Activated T-helper 1 cell treated with anti-CD3 and anti-CD28 coated beads, Interleukin-12 subunit alpha, Interleukin-12 subunit beta, Interleukin-2, Interleukin-4 antibody, amounts not matched to agents 30 ng/mL and 10 ng/mL and 1 ng/mL, durations not matched to agents 14 hours and 24 hours and 36 hours (primary cell): ENCODE data around the gene IGF2BP2. TPM values are rescaled to one million over a fixed set of nuclear protein-coding genes. Genes with fewer than 3 reads are reported as not detected.

Experiments
- DNase-seq: peaks from one replicate; pipeline ENCODE4 v3.0.0; 2021; ENCODE audit warnings: low spot score
- H3K27ac Mint-ChIP-seq: one replicate; pipeline ENCODE4 v1.8.0; 2021; ENCODE audit warnings: mild to moderate bottlenecking, mixed read lengths
- H3K27me3 Mint-ChIP-seq: one replicate; pipeline ENCODE4 v1.8.0; 2022; ENCODE audit warnings: mild to moderate bottlenecking, moderate library complexity, mixed read lengths; ENCODE audit not compliant: insufficient read depth
- H3K36me3 Mint-ChIP-seq: one replicate; pipeline ENCODE4 v1.8.0; 2021; ENCODE audit warnings: low read depth, mixed read lengths
- H3K4me1 Mint-ChIP-seq: one replicate; pipeline ENCODE4 v1.8.0; 2021; ENCODE audit warnings: low read depth, mixed read lengths
- H3K4me3 Mint-ChIP-seq: one replicate; pipeline ENCODE4 v1.8.0; 2021; ENCODE audit warnings: mild to moderate bottlenecking, moderate library complexity, mixed read lengths
- H3K9me3 Mint-ChIP-seq: one replicate; pipeline ENCODE4 v1.8.0; 2021; ENCODE audit warnings: mixed read lengths
- intact Hi-C: fragments of 100-400 bp; cut with micrococcal nuclease; formaldehyde crosslinking; loops from one replicate; pipeline ENCODE4 v1.15.1; 2024
- total RNA-seq: library from RNA; stranded (reverse); gene quantifications from 2 replicates; pipeline ENCODE4 v1.2.3, GENCODE V29; 2022

Gene IGF2BP2
- total RNA-seq, 1 donor from 2014 or later: 0.62 TPM

- no peak for DNase-seq
- Mint-ChIP-seq H3K4me3 (no peak overlapping the region), H3K4me1 (no peaks in the 10 kb centered on the region), H3K27ac (no peak overlapping the region), H3K9me3 (no peaks in the 10 kb centered on the region), H3K27me3 (no peaks in the 10 kb centered on the region), H3K36me3 (no peaks in the 10 kb centered on the region)
- intact Hi-C loops: no loop called here
These were observed 96.1 kb downstream of the IGF2BP2 start for GRCh38 chr3:185728630-185729336.

- no peak overlapping the region for H3K4me3 Mint-ChIP-seq
- intact Hi-C loops: no loop called here
- no peaks in the 10 kb centered on the region for H3K36me3 Mint-ChIP-seq
- DNase-seq: no peak
- H3K27ac Mint-ChIP-seq: no peak overlapping the region
- no peaks in the 10 kb centered on the region for H3K4me1 Mint-ChIP-seq
- no peaks in the 10 kb centered on the region for H3K9me3 Mint-ChIP-seq
- H3K27me3 Mint-ChIP-seq: no peaks in the 10 kb centered on the region
These were observed 97.0 kb downstream of the IGF2BP2 start for GRCh38 chr3:185727873-185728272.

- H3K4me3 Mint-ChIP-seq: no peak overlapping the region
- no peak for DNase-seq
- H3K27me3 Mint-ChIP-seq: peaks cover 5% of the 10 kb centered on the region
- intact Hi-C loops: no loop called here
- no peaks in the 10 kb centered on the region for H3K36me3 Mint-ChIP-seq
- no peak overlapping the region for H3K27ac Mint-ChIP-seq
- no peaks in the 10 kb centered on the region for H3K9me3 Mint-ChIP-seq
- no peaks in the 10 kb centered on the region for H3K4me1 Mint-ChIP-seq
These were observed 98.4 kb downstream of the IGF2BP2 start for GRCh38 chr3:185726254-185726967.

- no peaks in the 10 kb centered on the region for H3K36me3 Mint-ChIP-seq
- H3K27ac Mint-ChIP-seq: no peak overlapping the region
- intact Hi-C loops: no loop called here
- H3K27me3 Mint-ChIP-seq: peaks cover 6% of the 10 kb centered on the region
- H3K4me1 Mint-ChIP-seq: no peaks in the 10 kb centered on the region
- H3K4me3 Mint-ChIP-seq: no peak overlapping the region
- H3K9me3 Mint-ChIP-seq: no peaks in the 10 kb centered on the region
- DNase-seq: no peak
These were observed 100.1 kb downstream of the IGF2BP2 start for GRCh38 chr3:185724761-185725160.

GRCh38 chr3:185724251-185724650 lies 100.6 kb downstream of the IGF2BP2 start:
- DNase-seq: no peak
- no peak overlapping the region for H3K27ac Mint-ChIP-seq
- H3K9me3 Mint-ChIP-seq: no peaks in the 10 kb centered on the region

GRCh38 chr3:185722881-185723280 lies 102.0 kb downstream of the IGF2BP2 start:
- no peaks in the 10 kb centered on the region for H3K36me3 Mint-ChIP-seq
- DNase-seq: no peak
- intact Hi-C loops: no loop called here
- peaks cover 6% of the 10 kb centered on the region for H3K27me3 Mint-ChIP-seq
- no peaks in the 10 kb centered on the region for H3K4me1 Mint-ChIP-seq
- no peak overlapping the region for H3K4me3 Mint-ChIP-seq
- no peak overlapping the region for H3K27ac Mint-ChIP-seq
- no peaks in the 10 kb centered on the region for H3K9me3 Mint-ChIP-seq

More at GRCh38 chr3:185724251-185724650, 100.6 kb downstream of the IGF2BP2 start:
- Mint-ChIP-seq H3K27me3 (peaks cover 6% of the 10 kb centered on the region), H3K4me1 (no peaks in the 10 kb centered on the region), H3K36me3 (no peaks in the 10 kb centered on the region), H3K4me3 (no peak overlapping the region)
- intact Hi-C loops: no loop called here

- no peak overlapping the region for H3K4me3 Mint-ChIP-seq
- intact Hi-C loops: no loop called here
- no peak overlapping the region for H3K27ac Mint-ChIP-seq
- no peaks in the 10 kb centered on the region for H3K9me3 Mint-ChIP-seq
- H3K4me1 Mint-ChIP-seq: no peaks in the 10 kb centered on the region
- no peaks in the 10 kb centered on the region for H3K36me3 Mint-ChIP-seq
- H3K27me3 Mint-ChIP-seq: peaks cover 6% of the 10 kb centered on the region
- no peak for DNase-seq
These were observed 102.9 kb downstream of the IGF2BP2 start for GRCh38 chr3:185721970-185722369.

GRCh38 chr3:185720326-185720725 lies 104.5 kb downstream of the IGF2BP2 start:
- no peak overlapping the region for H3K27ac Mint-ChIP-seq
- H3K27me3 Mint-ChIP-seq: peaks cover 8% of the 10 kb centered on the region

GRCh38 chr3:185718736-185719593 lies 105.9 kb downstream of the IGF2BP2 start:
- intact Hi-C loops: no loop called here
- H3K27ac Mint-ChIP-seq: no peak overlapping the region
- H3K4me1 Mint-ChIP-seq: no peaks in the 10 kb centered on the region
- H3K4me3 Mint-ChIP-seq: no peak overlapping the region
- DNase-seq: no peak
- no peaks in the 10 kb centered on the region for H3K36me3 Mint-ChIP-seq
- H3K27me3 Mint-ChIP-seq: peaks cover 8% of the 10 kb centered on the region
- H3K9me3 Mint-ChIP-seq: no peaks in the 10 kb centered on the region

More at GRCh38 chr3:185720326-185720725, 104.5 kb downstream of the IGF2BP2 start:
- DNase-seq: no peak
- H3K4me3 Mint-ChIP-seq: no peak overlapping the region
- no peaks in the 10 kb centered on the region for H3K36me3 Mint-ChIP-seq
- H3K9me3 Mint-ChIP-seq: no peaks in the 10 kb centered on the region
- H3K4me1 Mint-ChIP-seq: no peaks in the 10 kb centered on the region
- intact Hi-C loops: no loop called here

- H3K4me1 Mint-ChIP-seq: no peaks in the 10 kb centered on the region
- H3K9me3 Mint-ChIP-seq: no peaks in the 10 kb centered on the region
- DNase-seq: no peak
- H3K36me3 Mint-ChIP-seq: no peaks in the 10 kb centered on the region
- H3K27me3 Mint-ChIP-seq: peaks cover 8% of the 10 kb centered on the region
- no peak overlapping the region for H3K27ac Mint-ChIP-seq
- H3K4me3 Mint-ChIP-seq: no peak overlapping the region
- intact Hi-C loops: no loop called here
These were observed 107.0 kb downstream of the IGF2BP2 start for GRCh38 chr3:185717627-185718402.

GRCh38 chr3:185717121-185717520 lies 107.7 kb downstream of the IGF2BP2 start:
- no peak for DNase-seq
- Mint-ChIP-seq H3K27ac (no peak overlapping the region), H3K9me3 (no peaks in the 10 kb centered on the region), H3K4me1 (no peaks in the 10 kb centered on the region), H3K27me3 (peaks cover 5% of the 10 kb centered on the region), H3K4me3 (no peak overlapping the region), H3K36me3 (no peaks in the 10 kb centered on the region)
- intact Hi-C loops: no loop called here

- Mint-ChIP-seq H3K4me1 (no peaks in the 10 kb centered on the region), H3K4me3 (no peak overlapping the region), H3K9me3 (no peaks in the 10 kb centered on the region), H3K27me3 (peaks cover 4% of the 10 kb centered on the region), H3K27ac (no peak overlapping the region), H3K36me3 (no peaks in the 10 kb centered on the region)
- intact Hi-C loops: no loop called here
- no peak for DNase-seq
These were observed 108.3 kb downstream of the IGF2BP2 start for GRCh38 chr3:185716436-185717108.
